ENCODE data around the gene SERPINA12. TPM values are rescaled to one million over a fixed set of nuclear protein-coding genes. Genes with fewer than 3 reads are reported as not detected.

Gene SERPINA12
- total and polyA plus RNA-seq, 4 donors, result not detected

GRCh38 chr14:94540031-94540794 is 30.9 kb upstream of the SERPINA12 start:
- Histone ChIP-seq H3K9me3 (ENCODE audit: control insufficient read depth in 4 of 4, insufficient read depth in 3 of 4, low read length in 3 of 4) (no peaks in the 10 kb centered on the region), H3K27me3 (ENCODE audit: control insufficient read depth in 3 of 3, insufficient read depth in 3 of 3, low read length in 2 of 3) (peaks cover 0 to 4% (median 0%) of the 10 kb centered on the region in 3 donors), H3K36me3 (ENCODE audit: control insufficient read depth in 4 of 4, insufficient read depth in 4 of 4, low read length in 4 of 4) (no peaks in the 10 kb centered on the region), H3K4me1 (ENCODE audit: control insufficient read depth in 5 of 5, insufficient read depth in 5 of 5, low read length in 5 of 5) (no peaks in the 10 kb centered on the region), H3K27ac (ENCODE audit: low read depth in 1 of 2, low read length in 1 of 2) (no peak overlapping the region), H3K9ac (ENCODE audit: insufficient read depth in 1 of 2, low read length in 2 of 2) (no peak overlapping the region), H3K4me3 (no peak overlapping the region)
- no peak for TF ChIP-seq CTCF (IDR thresholded peaks at IDR 0.05; ENCODE audit: control extremely low read depth, extremely low read depth)
- ATAC-seq (ENCODE audit: insufficient read depth, low FRiP score) (no peak), DNase-seq (peak; percentile 61 to 78 (median 66))
- WGBS, 2 donors, result 35 to 43% methylated on average over 13 of the region's 13 CpGs

- DNase-seq, result no peak
- Histone ChIP-seq H3K9ac (ENCODE audit: insufficient read depth in 1 of 2, low read length in 2 of 2) (no peak overlapping the region), H3K27me3 (ENCODE audit: control insufficient read depth in 3 of 3, insufficient read depth in 3 of 3, low read length in 2 of 3) (peaks cover 0 to 5% (median 0%) of the 10 kb centered on the region in 3 donors), H3K4me1 (ENCODE audit: control insufficient read depth in 5 of 5, insufficient read depth in 5 of 5, low read length in 5 of 5) (no peaks in the 10 kb centered on the region), H3K27ac (ENCODE audit: low read depth in 1 of 2, low read length in 1 of 2) (no peak overlapping the region), H3K4me3 (no peak overlapping the region), H3K9me3 (ENCODE audit: control insufficient read depth in 4 of 4, insufficient read depth in 3 of 4, low read length in 3 of 4) (no peaks in the 10 kb centered on the region), H3K36me3 (ENCODE audit: control insufficient read depth in 4 of 4, insufficient read depth in 4 of 4, low read length in 4 of 4) (no peaks in the 10 kb centered on the region)
- 74 to 84% methylated on average over 7 of the region's 7 CpGs for WGBS, 2 donors
- TF ChIP-seq CTCF (IDR thresholded peaks at IDR 0.05; ENCODE audit: control extremely low read depth, extremely low read depth), result no peak
- no peak for ATAC-seq (ENCODE audit: insufficient read depth, low FRiP score)
Observed at GRCh38 chr14:94539181-94539580, 29.9 kb upstream of the SERPINA12 start.

GRCh38 chr14:94538070-94538740 is 28.9 kb upstream of the SERPINA12 start:
- H3K27me3 ChIP-seq (ENCODE audit: control insufficient read depth in 3 of 3, insufficient read depth in 3 of 3, low read length in 2 of 3), result peaks cover 0 to 8% (median 0%) of the 10 kb centered on the region in 3 donors
- H3K9ac ChIP-seq (ENCODE audit: insufficient read depth in 1 of 2, low read length in 2 of 2), result no peak overlapping the region
- H3K27ac ChIP-seq (ENCODE audit: low read depth in 1 of 2, low read length in 1 of 2), result no peak overlapping the region
- no peaks in the 10 kb centered on the region for H3K36me3 ChIP-seq (ENCODE audit: control insufficient read depth in 4 of 4, insufficient read depth in 4 of 4, low read length in 4 of 4)
- WGBS, 2 donors, result 79 to 83% methylated on average over 6 of the region's 6 CpGs
- ATAC-seq (ENCODE audit: insufficient read depth, low FRiP score) (no peak), DNase-seq (no peak)
- no peak overlapping the region for H3K4me3 ChIP-seq
- no peaks in the 10 kb centered on the region for H3K4me1 ChIP-seq (ENCODE audit: control insufficient read depth in 5 of 5, insufficient read depth in 5 of 5, low read length in 5 of 5)
- TF ChIP-seq CTCF (IDR thresholded peaks at IDR 0.05; ENCODE audit: control extremely low read depth, extremely low read depth), result no peak
- H3K9me3 ChIP-seq (ENCODE audit: control insufficient read depth in 4 of 4, insufficient read depth in 3 of 4, low read length in 3 of 4), result peaks cover 0 to 2% (median 0%) of the 10 kb centered on the region in 4 donors
